Mucosa of descending colon (tissue), 3 donors: ENCODE results near the gene TGOLN2. TPM values are rescaled to one million over a fixed set of nuclear protein-coding genes. Genes with fewer than 3 reads are reported as not detected.
A peak's percentile ranks its signal among the peaks of the same experiment; 100 is the strongest.
"Not testable (repeated sequence)": the region's sequence is repeated elsewhere in the genome, so short reads cannot be mapped to it uniquely, and the experiment has no call there.

Experiments
- ATAC-seq: fragments of 200-7000 bp; cut with Tn5 transposase; one replicate; pipeline ENCODE4 v1.9.1; 2020; ENCODE audit warnings: mild to moderate bottlenecking, moderate library complexity
- DNase-seq, 3 donors: peaks; one replicate each; pipeline ENCODE4 v3.0.0-alpha.2; 2020
- H3K36me3 ChIP-seq: fragments of 200-600 bp; one replicate; pipeline ENCODE4 v1.8.0; 2021; ENCODE audit warnings: low read depth, mild to moderate bottlenecking
- H3K4me1 ChIP-seq: fragments of 200-600 bp; one replicate; pipeline ENCODE4 v1.8.0; 2021; ENCODE audit warnings: low read depth, mild to moderate bottlenecking
- H3K4me3 ChIP-seq: fragments of 200-600 bp; one replicate; pipeline ENCODE4 v1.8.0; 2021; ENCODE audit warnings: mild to moderate bottlenecking
- H3K9me3 ChIP-seq: fragments of 200-600 bp; one replicate; pipeline ENCODE4 v1.8.0; 2021; ENCODE audit warnings: mild to moderate bottlenecking
- intact Hi-C, 2 donors: fragments of 100-400 bp; cut with DNase I in 1 of 2; cut with micrococcal nuclease in 1 of 2; formaldehyde crosslinking; loops; one replicate each; pipeline versions ENCODE4 v1.11.0 to v1.11.1; 2022; cut with DNase I, micrococcal nuclease
- total RNA-seq, 3 donors: library from RNA; stranded (reverse); fragmentation: NEBNext Ultra II Directional in 2 of 3; extraction: Animal tissue kit (Norgen Biotek cat#: 25700) in 2 of 3; gene quantifications; one replicate each; pipeline versions ENCODE4 v1.2.1 to v1.2.4, GENCODE V29; 2021 to 2023
- TF ChIP-seq, protein P1 (sequence below): fragments of 200-600 bp; IDR thresholded peaks from one replicate; pipeline ENCODE4 v1.8.0; 2022; ENCODE audit warnings: antibody characterized with exemption, mild to moderate bottlenecking
- donor health status: DM: no; HTN: no; CAD: no; lungs with moderate emphysema.
- donor health status: DM: no; HTN: no; CAD: no.
- donor health status: DM: no; HTN: yes; CAD: no.

The TGOLN2 gene
- total RNA-seq, 3 donors from 2014 or later: 148 to 227 (median 163) TPM

DNA sequence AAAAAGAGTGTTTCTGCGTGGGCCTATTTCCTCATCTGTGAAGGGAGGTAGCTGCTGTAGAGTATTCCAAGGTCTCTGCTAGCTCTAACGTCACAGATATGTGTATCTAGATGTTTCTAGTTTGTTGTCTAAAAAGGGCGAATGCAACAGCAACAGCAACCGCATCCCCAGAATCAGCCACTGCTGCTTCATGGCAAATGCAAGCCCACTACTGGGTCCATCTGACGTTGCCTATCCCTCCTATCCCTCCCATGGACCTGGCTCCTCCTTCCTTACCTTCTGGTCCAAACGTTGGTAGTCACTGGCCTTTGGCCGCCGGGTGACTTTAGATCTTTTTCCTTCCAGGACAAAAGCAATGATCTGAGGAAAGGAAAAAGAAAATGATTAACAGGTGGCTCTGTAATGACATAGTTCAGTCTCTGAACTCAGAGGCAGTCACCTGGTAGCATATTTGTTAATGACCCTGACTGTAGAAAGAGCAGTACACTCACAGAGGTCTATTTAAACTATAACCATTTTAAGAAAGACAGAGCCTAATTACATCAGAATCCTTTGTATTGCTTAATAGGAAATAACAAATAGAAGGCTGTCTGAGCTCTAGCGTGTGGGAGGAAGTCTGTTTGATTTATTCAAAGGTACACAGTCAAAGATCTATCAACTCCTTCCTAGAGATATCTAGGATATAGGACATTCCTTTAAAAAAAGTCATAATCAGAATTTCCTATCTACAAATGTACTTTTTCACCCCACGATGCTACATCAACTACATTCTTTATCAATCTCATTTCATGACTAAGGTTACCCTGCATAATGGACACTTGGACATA, 2.9 kb downstream of the TGOLN2 start:
- intact Hi-C loops: no loop called here
- DNase-seq (peak in 2 of 3 donors; percentile 53 to 72), ATAC-seq (peak; percentile 53)
- Histone ChIP-seq H3K9me3 (no peaks in the 10 kb centered on the region), H3K4me3 (no peak overlapping the region), H3K36me3 (peaks cover 9% of the 10 kb centered on the region), H3K4me1 (peaks cover 26% of the 10 kb centered on the region)
- TF ChIP-seq, protein P1, sequence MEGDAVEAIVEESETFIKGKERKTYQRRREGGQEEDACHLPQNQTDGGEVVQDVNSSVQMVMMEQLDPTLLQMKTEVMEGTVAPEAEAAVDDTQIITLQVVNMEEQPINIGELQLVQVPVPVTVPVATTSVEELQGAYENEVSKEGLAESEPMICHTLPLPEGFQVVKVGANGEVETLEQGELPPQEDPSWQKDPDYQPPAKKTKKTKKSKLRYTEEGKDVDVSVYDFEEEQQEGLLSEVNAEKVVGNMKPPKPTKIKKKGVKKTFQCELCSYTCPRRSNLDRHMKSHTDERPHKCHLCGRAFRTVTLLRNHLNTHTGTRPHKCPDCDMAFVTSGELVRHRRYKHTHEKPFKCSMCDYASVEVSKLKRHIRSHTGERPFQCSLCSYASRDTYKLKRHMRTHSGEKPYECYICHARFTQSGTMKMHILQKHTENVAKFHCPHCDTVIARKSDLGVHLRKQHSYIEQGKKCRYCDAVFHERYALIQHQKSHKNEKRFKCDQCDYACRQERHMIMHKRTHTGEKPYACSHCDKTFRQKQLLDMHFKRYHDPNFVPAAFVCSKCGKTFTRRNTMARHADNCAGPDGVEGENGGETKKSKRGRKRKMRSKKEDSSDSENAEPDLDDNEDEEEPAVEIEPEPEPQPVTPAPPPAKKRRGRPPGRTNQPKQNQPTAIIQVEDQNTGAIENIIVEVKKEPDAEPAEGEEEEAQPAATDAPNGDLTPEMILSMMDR: no peak

DNA sequence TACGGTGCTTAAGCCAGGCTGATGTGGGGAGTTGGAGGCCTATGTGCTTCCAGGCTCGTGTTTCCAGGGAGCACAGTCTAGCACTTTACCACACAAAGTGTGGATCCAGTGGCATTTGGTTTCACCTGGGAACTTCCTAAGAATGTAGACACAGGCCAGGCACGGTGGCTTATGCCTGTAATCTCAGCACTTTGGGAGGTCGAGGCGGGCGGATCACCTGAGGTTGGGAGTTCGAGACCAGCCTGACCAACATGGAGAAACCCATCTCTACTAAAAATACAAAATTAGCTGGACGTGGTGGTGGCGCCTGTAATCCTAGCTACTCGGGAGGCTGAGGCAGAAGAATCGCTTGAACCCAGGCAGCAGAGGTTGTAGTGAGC, 3.8 kb downstream of the TGOLN2 start:
- H3K36me3 ChIP-seq, ATAC-seq, H3K9me3 ChIP-seq, DNase-seq, intact Hi-C loops, H3K4me3 ChIP-seq: not testable (repeated sequence)
- H3K4me1 ChIP-seq: peaks cover 26% of the 10 kb centered on the region

DNA sequence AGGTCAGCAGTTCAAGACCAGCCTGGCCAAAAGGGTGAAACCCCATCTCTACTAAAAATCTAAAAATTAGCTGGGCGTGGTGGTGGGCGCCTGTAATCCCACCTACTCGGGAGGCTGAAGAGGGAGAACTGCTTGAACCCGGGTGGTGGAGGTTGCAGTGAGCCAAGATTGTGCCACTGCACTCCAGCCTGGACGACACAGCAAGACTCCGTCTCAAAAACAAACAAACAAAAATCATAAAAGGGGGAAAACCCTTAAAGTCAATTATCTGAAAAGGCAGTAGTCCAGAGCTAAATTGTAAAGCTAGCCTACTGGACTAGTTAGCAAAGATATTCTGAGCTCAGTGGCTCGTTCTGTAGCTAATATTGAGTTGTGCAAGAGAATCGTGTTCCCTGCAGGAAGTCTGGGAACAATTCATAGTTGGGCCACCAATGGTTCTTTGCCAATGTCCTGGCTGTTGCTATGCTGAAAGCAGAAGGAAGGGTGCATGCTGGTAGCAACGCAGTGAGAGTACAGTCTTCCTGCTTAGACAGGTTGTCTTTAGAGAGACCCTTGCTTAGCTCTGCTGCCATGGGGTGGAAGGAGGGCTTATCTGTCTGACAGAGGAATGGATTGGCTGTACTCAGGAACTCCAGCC, 4.3 kb downstream of the TGOLN2 start:
- DNase-seq (no peak), ATAC-seq (no peak)
- H3K4me3 ChIP-seq: no peak overlapping the region
- intact Hi-C loops: no loop called here
- H3K4me1 ChIP-seq: peaks cover 26% of the 10 kb centered on the region
- H3K36me3 ChIP-seq: peaks cover 9% of the 10 kb centered on the region
- H3K9me3 ChIP-seq: no peaks in the 10 kb centered on the region
- TF ChIP-seq, protein P1: no peak

DNA sequence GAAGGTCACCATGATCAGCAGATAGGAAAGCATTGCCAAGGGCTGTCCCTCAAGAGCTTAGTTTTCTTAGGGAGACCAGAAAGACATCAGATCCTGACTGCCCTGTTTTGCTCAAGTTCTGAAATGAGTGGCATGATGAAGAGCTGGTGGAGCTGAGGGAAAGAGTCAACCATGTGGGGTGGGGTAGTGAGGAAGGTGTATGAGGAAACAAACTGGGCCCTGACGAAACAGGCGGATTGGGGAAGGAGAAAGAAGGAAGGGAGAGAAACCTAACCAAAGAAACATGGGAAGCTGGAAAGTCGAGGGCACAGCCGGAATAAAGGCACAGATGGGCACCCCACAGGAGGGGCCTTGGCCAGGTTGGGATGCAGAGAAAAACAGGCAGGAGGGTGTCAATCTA, 8.0 kb downstream of the TGOLN2 start:
- no peak overlapping the region for H3K4me3 ChIP-seq
- H3K36me3 ChIP-seq: peaks cover 9% of the 10 kb centered on the region
- TF ChIP-seq, protein P1: no peak
- no peaks in the 10 kb centered on the region for H3K9me3 ChIP-seq
- DNase-seq (no peak), ATAC-seq (no peak)
- intact Hi-C loops: no loop called here
- peaks cover 13% of the 10 kb centered on the region for H3K4me1 ChIP-seq

DNA sequence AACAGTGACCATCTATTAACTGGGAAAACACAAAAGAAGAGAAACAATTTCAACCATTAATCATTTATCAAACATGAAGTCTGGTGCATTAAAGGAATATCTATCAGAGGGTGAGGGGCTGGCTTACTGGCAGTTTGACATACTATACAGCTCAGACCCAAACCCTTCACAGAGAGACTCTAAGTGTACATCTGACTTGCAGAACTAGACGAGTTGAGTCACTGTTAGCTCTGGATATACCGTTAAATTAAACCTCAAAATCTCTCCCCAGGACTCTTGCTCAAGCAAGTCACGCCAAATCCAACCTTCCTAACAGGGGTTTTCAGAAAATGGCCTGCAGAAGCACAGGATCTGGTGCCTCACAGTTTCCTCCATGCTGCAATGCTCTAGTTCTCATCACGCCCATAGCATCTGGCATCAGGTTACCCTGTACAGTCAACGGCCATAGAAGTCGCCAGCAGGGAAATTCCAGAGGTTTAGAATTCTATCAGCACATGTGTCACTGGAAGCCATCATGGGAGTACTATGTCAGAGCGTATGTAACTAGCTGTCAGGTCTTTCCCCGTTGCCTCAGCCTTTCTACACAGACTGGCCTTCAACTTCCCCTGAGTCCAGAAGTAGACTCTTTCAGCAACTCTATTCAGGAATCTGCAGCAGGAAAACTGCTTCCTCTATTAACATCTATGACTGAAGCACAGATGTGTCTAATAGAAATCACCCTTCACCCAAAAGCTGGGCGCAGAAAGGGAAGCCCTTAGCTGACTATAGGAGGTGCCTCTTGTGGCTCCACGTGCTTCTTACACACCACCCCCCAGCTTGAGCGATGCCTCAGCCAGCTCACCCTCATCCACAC, 9.3 kb downstream of the TGOLN2 start:
- peaks cover 9% of the 10 kb centered on the region for H3K36me3 ChIP-seq
- intact Hi-C loops: no loop called here
- peak; percentile 15 for ATAC-seq

DNA sequence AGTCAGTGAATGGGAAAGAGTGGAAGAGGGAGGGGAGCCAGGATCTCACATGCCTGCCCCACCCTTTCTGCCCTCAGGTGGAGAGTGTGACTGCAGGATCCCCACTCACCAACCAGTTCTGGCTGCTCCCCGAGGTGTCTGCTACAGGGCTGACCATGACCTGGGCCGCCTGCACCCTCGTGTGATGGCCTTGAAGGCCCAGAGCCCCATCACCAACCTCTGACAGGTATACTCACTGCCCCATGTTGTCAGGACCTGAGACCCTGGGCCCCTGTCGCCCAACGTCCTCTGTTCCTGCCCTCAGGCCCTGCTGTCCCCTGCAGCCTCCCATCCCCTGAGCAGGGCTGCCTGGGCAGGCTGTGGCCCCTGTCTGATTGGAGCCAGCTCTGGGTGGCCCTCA, 11.9 kb downstream of the TGOLN2 start:
- H3K9me3 ChIP-seq, H3K36me3 ChIP-seq, H3K4me1 ChIP-seq, H3K4me3 ChIP-seq, DNase-seq, ATAC-seq: not testable (repeated sequence)
- intact Hi-C loops: loop anchor here in 1 of 2 donors (2.0 kb wide), 1 partner anchor 27 kb away; no protein-coding TSS in a partner anchor

More for the DNA sequence above, 9.3 kb downstream of the TGOLN2 start:
- Histone ChIP-seq H3K4me3 (no peak overlapping the region), H3K4me1 (peaks cover 1% of the 10 kb centered on the region), H3K9me3 (no peaks in the 10 kb centered on the region)
- TF ChIP-seq, protein P1: no peak
- DNase-seq: no peak
